AG04450 (cell line): Measurements from ENCODE around the gene MT2A. TPM values are rescaled to one million over a fixed set of nuclear protein-coding genes. Genes with fewer than 3 reads are reported as not detected.

Experiments
- CTCF ChIA-PET: fragments of 300-600, 350-600 bp; formaldehyde crosslinking; extraction: SDS; loops from one replicate; lab custom pipeline; 2022; ENCODE audit warnings: antibody characterized with exemption, inconsistent platforms; lab: Charles Lee
- POLR2A ChIA-PET: fragments of 350-600 bp; formaldehyde crosslinking; extraction: SDS; loops from one replicate; lab custom pipeline; 2021; ENCODE audit warnings: antibody characterized with exemption, inconsistent platforms; lab: Yijun Ruan, JAX
- DNase-seq: peaks from one replicate; pipeline ENCODE4 v3.0.0-alpha.2; 2011; ENCODE audit warnings: low read depth, low spot score
- H3K27ac ChIP-seq: one replicate; pipeline ENCODE4 v1.5.1; 2012; ENCODE audit warnings: low read depth, low read length, control low read depth
- H3K27me3 ChIP-seq: one replicate; pipeline ENCODE4 v1.6.0; 2012; ENCODE audit warnings: low read length; ENCODE audit not compliant: control insufficient read depth, insufficient read depth
- H3K4me3 ChIP-seq: 2 replicates; pipeline ENCODE4 v1.5.1; 2011; ENCODE audit warnings: mild to moderate bottlenecking, low read depth, low read length, control low read depth
- H3K9me3 ChIP-seq: 2 replicates; pipeline ENCODE4 v1.5.1; 2012; ENCODE audit warnings: low read length; ENCODE audit not compliant: control insufficient read depth, insufficient read depth
- polyA plus RNA-seq: library from polyadenylated mRNA; depleted of rRNA; stranded (reverse); fragments of >200 nt; gene quantifications from 2 replicates; pipeline ENCODE4 v1.2.3, GENCODE V29; 2011
- TF ChIP-seq, protein P1 (sequence below): IDR thresholded peaks from 2 replicates; pipeline ENCODE4 v1.5.1; 2011; ENCODE audit warnings: low read depth, low read length, control low read depth, inconsistent platforms

MT2A gene
- polyA plus RNA-seq, 1 experiment: 82.6 TPM

DNA sequence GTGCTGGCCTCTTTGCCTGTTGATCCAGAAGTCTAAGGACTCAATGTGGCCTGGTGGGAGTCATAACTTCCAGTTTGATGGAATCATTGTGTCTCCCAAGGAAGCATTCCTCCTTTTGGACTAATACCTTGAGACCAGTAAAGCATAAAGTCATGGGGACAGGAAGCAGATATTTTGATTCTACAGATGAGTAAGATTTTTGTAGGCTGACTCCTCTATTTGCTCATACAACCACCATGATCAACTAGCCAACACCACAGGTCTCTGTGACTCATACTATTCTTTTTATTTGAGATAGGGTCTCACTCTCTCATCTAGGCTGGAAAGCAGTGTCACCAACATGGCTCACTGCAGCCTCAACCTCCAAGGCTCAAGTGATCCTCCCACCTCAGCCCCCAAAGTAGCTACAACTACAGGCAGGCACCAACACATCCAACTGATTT lies 6.2 kb downstream of the MT2A start:
- TF ChIP-seq, protein P1, sequence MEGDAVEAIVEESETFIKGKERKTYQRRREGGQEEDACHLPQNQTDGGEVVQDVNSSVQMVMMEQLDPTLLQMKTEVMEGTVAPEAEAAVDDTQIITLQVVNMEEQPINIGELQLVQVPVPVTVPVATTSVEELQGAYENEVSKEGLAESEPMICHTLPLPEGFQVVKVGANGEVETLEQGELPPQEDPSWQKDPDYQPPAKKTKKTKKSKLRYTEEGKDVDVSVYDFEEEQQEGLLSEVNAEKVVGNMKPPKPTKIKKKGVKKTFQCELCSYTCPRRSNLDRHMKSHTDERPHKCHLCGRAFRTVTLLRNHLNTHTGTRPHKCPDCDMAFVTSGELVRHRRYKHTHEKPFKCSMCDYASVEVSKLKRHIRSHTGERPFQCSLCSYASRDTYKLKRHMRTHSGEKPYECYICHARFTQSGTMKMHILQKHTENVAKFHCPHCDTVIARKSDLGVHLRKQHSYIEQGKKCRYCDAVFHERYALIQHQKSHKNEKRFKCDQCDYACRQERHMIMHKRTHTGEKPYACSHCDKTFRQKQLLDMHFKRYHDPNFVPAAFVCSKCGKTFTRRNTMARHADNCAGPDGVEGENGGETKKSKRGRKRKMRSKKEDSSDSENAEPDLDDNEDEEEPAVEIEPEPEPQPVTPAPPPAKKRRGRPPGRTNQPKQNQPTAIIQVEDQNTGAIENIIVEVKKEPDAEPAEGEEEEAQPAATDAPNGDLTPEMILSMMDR: no peak
- Histone ChIP-seq H3K9me3 (no peaks in the 10 kb centered on the region), H3K4me3 (no peak overlapping the region), H3K27ac (peak overlapping the region; percentile 41), H3K27me3 (no peaks in the 10 kb centered on the region)
- POLR2A ChIA-PET: no interaction called here
- no peak for DNase-seq
- CTCF ChIA-PET: interaction anchor here (1.0 kb wide), 1 partner anchor 14 kb away, joined by 3 read pairs; no protein-coding TSS in a partner anchor

DNA sequence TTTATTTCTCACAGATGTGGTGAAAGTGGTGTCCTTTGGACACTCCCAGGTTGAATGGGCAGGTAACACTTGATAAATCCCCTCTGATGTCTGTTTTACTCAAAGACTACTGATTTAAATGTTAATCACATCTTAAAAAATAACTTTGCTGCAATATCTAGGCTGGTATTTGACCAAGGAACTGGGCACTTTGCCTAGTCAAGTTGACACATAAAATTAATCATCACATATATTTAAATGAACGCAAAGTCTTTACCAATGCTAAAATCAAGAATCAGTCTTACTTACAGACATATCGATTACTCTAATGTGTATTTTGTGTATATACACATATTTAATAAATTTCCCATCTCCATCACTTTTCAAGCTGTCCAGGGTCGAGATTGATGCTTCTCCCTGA lies 7.0 kb downstream of the MT2A start:
- no peak for DNase-seq
- H3K4me3 ChIP-seq: no peak overlapping the region

GRCh38 chr16:56616608-56617211 lies 8.3 kb downstream of the MT2A start:
- Histone ChIP-seq H3K27ac (no peak overlapping the region), H3K9me3 (no peaks in the 10 kb centered on the region), H3K4me3 (peak overlapping the region; percentile 46; the same call in 1 of the 2 replicates), H3K27me3 (no peaks in the 10 kb centered on the region)
- POLR2A ChIA-PET: interaction anchor here (1.6 to 2.8 kb wide), 2 partner anchors 8 to 9 kb away, joined by 4 to 25 read pairs; partner anchors contain the start of genes MT1E and MT2A
- DNase-seq: no peak
- TF ChIP-seq, protein P1: no peak
- CTCF ChIA-PET: no interaction called here

More for the DNA sequence above, 7.0 kb downstream of the MT2A start:
- Histone ChIP-seq H3K27me3 (no peaks in the 10 kb centered on the region), H3K9me3 (no peaks in the 10 kb centered on the region), H3K27ac (no peak overlapping the region)
- TF ChIP-seq, protein P1: no peak
- CTCF ChIA-PET: interaction anchor here (1.0 kb wide), 1 partner anchor 15 kb away, joined by 3 read pairs; no protein-coding TSS in a partner anchor
- POLR2A ChIA-PET: interaction anchor here (2.8 kb wide), 1 partner anchor 10 kb away, joined by 25 read pairs; the partner anchor contains the start of gene MT1E

DNA sequence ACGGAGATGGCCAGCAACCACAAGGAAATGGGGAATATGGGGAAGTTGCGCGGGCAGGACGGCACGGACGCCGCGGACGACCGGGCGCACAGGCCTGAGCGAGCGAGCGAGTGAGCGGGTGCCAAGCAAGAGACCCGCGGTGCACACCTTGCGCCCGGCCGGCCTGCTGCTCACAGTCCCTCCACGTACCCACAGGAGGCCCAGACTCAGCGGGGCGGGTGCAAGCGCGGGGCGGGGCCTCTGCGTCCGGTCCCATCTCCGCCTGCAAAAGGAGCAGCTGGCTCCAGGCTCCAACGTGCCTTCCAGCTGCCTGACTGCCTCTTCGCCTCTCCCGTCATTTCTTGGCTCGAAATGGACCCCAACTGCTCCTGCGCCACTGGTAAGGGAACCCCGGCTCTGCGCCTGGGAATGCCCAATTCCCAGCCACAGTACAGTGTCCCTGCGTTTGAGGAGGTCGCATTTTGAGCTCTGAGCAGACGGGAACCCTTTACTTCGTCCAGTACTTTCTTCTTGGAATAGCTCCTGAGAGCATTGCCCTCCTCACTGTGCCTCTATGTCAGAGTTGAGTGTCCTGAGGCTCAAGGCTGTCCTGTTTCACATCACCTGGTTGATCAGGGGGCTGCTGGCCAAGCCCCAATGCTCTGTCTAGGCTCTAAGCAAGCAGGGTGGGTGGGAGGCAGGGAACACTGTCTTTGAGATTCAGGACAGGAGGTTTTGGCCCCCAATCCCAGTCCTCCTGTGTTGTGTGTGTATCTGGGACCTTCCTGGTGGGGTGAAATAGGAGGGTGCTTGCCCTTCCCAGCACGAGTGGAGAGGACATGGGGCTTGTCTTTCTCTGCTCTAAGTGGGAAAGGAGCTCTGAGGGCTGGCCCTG lies 9.1 kb downstream of the MT2A start:
- CTCF ChIA-PET: interaction anchor here (1.0 kb wide), 1 partner anchor 84 kb away, joined by 3 read pairs; no protein-coding TSS in a partner anchor
- H3K27ac ChIP-seq: no peak overlapping the region

More for the DNA sequence above, 9.1 kb downstream of the MT2A start:
- Histone ChIP-seq H3K9me3 (no peaks in the 10 kb centered on the region), H3K27me3 (no peaks in the 10 kb centered on the region), H3K4me3 (peak overlapping the region; percentile 46)
- DNase-seq: no peak
- TF ChIP-seq, protein P1: no peak
- POLR2A ChIA-PET: interaction anchor here (0.6 to 2.8 kb wide), 3 partner anchors 8 to 94 kb away, joined by 4 to 25 read pairs (median 4); partner anchors contain the start of genes MT1E and MT2A
